ENCODE data around the gene CCNY. TPM values are rescaled to one million over a fixed set of nuclear protein-coding genes. Genes with fewer than 3 reads are reported as not detected.

CCNY gene
- total RNA-seq, 1 experiment from 2014 or later: 51.9 TPM

DNA sequence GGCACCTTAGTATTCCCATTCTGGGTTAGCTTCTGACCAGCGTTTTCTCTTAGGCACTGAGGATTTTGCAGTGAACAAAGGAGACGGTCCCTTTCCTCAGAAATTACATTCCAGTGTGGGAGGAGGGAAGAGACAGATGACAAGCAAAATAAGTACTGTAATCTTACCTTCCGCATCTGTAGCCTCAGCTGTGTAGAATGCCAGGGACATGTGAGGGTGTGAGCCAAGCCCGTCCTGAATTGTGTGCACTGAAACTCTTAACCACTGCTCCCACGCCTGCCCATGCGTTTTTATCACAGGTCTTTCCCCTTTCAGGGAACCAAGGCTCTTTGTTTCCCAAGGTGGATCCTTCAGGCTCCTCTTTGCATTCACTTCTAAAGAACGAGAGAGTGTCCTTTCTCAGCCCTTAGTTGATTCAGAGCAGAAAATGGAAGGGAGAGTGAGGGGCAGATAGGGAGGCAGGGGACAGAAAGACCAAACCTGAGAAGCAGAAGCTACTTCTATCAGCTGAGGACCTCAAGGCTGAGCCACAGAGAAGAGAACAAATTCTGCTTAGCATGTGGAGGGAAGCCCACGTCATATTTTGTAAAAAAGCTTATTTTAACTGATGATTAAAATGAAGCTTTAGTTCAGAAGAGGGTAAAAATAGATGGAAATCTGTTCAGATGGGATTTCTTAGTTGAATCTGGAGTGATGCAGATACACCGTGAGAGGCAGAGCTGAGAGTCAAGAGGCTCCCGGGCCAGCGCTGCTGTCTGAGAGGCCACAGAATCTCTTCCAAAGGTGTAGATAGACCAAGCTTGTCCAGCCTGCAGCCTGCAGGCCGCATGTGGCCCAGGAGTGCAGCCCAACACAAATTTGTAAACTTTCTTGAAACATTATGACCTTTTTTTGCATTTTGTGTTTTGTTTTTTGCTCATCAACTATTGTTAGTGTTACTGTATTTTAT lies 122.5 kb downstream of the CCNY start:
- no peak for DNase-seq (ENCODE audit: low read depth, low spot score)
- H3K4me3 ChIP-seq (ENCODE audit: low read depth in 2 of 2, low read length in 2 of 2): no peak overlapping the region
- ChIA-PET CTCF (no interaction called here), POLR2A (no interaction called here)
- in situ Hi-C loops (cut with HindIII; ENCODE audit: low pct_unique_long_range_greater_than_20kb, low sequenced_read_pairs) (no loop called here), intact Hi-C loops (cut with micrococcal nuclease; ENCODE audit: unreplicated experiment) (no loop called here)
- no peaks in the 10 kb centered on the region for H3K27me3 ChIP-seq (ENCODE audit: control insufficient read depth, insufficient read depth, low read length)
- no peak overlapping the region for H3K27ac ChIP-seq (ENCODE audit: low read length)
- H3K36me3 ChIP-seq (ENCODE audit: control insufficient read depth, insufficient read depth, low read length): no peaks in the 10 kb centered on the region
- TF ChIP-seq, protein P1, sequence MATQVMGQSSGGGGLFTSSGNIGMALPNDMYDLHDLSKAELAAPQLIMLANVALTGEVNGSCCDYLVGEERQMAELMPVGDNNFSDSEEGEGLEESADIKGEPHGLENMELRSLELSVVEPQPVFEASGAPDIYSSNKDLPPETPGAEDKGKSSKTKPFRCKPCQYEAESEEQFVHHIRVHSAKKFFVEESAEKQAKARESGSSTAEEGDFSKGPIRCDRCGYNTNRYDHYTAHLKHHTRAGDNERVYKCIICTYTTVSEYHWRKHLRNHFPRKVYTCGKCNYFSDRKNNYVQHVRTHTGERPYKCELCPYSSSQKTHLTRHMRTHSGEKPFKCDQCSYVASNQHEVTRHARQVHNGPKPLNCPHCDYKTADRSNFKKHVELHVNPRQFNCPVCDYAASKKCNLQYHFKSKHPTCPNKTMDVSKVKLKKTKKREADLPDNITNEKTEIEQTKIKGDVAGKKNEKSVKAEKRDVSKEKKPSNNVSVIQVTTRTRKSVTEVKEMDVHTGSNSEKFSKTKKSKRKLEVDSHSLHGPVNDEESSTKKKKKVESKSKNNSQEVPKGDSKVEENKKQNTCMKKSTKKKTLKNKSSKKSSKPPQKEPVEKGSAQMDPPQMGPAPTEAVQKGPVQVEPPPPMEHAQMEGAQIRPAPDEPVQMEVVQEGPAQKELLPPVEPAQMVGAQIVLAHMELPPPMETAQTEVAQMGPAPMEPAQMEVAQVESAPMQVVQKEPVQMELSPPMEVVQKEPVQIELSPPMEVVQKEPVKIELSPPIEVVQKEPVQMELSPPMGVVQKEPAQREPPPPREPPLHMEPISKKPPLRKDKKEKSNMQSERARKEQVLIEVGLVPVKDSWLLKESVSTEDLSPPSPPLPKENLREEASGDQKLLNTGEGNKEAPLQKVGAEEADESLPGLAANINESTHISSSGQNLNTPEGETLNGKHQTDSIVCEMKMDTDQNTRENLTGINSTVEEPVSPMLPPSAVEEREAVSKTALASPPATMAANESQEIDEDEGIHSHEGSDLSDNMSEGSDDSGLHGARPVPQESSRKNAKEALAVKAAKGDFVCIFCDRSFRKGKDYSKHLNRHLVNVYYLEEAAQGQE (IDR thresholded peaks at IDR 0.05; ENCODE audit: insufficient read depth in 1 of 2, low read depth in 2 of 2, low read length in 1 of 2): no peak
- no peak for TF ChIP-seq SIN3A (IDR thresholded peaks at IDR 0.05; ENCODE audit: borderline replicate concordance, insufficient read depth, low read depth, low read length)
- TF ChIP-seq TCF7L2 (IDR thresholded peaks at IDR 0.05; ENCODE audit: low read depth, low read length): no peak
- TF ChIP-seq, protein P2, sequence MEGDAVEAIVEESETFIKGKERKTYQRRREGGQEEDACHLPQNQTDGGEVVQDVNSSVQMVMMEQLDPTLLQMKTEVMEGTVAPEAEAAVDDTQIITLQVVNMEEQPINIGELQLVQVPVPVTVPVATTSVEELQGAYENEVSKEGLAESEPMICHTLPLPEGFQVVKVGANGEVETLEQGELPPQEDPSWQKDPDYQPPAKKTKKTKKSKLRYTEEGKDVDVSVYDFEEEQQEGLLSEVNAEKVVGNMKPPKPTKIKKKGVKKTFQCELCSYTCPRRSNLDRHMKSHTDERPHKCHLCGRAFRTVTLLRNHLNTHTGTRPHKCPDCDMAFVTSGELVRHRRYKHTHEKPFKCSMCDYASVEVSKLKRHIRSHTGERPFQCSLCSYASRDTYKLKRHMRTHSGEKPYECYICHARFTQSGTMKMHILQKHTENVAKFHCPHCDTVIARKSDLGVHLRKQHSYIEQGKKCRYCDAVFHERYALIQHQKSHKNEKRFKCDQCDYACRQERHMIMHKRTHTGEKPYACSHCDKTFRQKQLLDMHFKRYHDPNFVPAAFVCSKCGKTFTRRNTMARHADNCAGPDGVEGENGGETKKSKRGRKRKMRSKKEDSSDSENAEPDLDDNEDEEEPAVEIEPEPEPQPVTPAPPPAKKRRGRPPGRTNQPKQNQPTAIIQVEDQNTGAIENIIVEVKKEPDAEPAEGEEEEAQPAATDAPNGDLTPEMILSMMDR (IDR thresholded peaks at IDR 0.05): no peak
- no peak for TF ChIP-seq POLR2AphosphoS5 (IDR thresholded peaks at IDR 0.05; ENCODE audit: low read depth, low read length)
- BruUV-seq (replicated peaks): no TSS peak
- H3K9me3 ChIP-seq (ENCODE audit: control insufficient read depth, insufficient read depth, low read depth, low read length): no peaks in the 10 kb centered on the region
- ATAC-seq: no peak
- H3K4me1 ChIP-seq (ENCODE audit: control insufficient read depth, insufficient read depth, low read length): peaks cover 5% of the 10 kb centered on the region

DNA sequence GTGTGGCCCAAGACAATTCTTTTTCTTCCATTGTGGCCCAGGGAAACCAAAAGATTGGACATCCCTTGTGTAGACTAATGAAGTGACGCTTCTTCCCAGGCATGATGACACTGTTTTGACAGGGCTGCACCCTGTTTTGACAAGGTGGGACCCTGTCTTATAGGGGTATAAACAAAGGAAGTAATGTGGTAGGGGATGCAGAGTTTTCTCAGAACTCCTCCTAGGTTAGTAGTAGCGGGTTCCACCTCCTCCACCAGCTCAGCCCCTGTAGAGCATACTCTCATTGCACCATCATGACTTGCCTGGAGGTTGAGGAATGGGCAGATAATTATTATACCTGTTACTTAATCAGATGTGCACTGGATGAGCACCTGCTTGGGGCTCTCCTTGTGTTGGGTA lies 123.1 kb downstream of the CCNY start:
- ChIA-PET POLR2A (no interaction called here), CTCF (no interaction called here)
- in situ Hi-C loops (cut with HindIII; ENCODE audit: low pct_unique_long_range_greater_than_20kb, low sequenced_read_pairs) (no loop called here), intact Hi-C loops (cut with micrococcal nuclease; ENCODE audit: unreplicated experiment) (no loop called here)
- BruUV-seq (replicated peaks): no TSS peak
- no peaks in the 10 kb centered on the region for H3K36me3 ChIP-seq (ENCODE audit: control insufficient read depth, insufficient read depth, low read length)
- no peaks in the 10 kb centered on the region for H3K9me3 ChIP-seq (ENCODE audit: control insufficient read depth, insufficient read depth, low read depth, low read length)
- DNase-seq (ENCODE audit: low read depth, low spot score): no peak
- peaks cover 7% of the 10 kb centered on the region for H3K4me1 ChIP-seq (ENCODE audit: control insufficient read depth, insufficient read depth, low read length)
- H3K4me3 ChIP-seq (ENCODE audit: low read depth in 2 of 2, low read length in 2 of 2): no peak overlapping the region
- H3K27me3 ChIP-seq (ENCODE audit: control insufficient read depth, insufficient read depth, low read length): no peaks in the 10 kb centered on the region
- ATAC-seq: no peak
- no peak for TF ChIP-seq TCF7L2 (IDR thresholded peaks at IDR 0.05; ENCODE audit: low read depth, low read length)
- TF ChIP-seq, protein P1 (IDR thresholded peaks at IDR 0.05; ENCODE audit: insufficient read depth in 1 of 2, low read depth in 2 of 2, low read length in 1 of 2): no peak
- no peak for TF ChIP-seq POLR2AphosphoS5 (IDR thresholded peaks at IDR 0.05; ENCODE audit: low read depth, low read length)
- TF ChIP-seq, protein P2 (IDR thresholded peaks at IDR 0.05): no peak
- no peak for TF ChIP-seq SIN3A (IDR thresholded peaks at IDR 0.05; ENCODE audit: borderline replicate concordance, insufficient read depth, low read depth, low read length)
- H3K27ac ChIP-seq (ENCODE audit: low read length): no peak overlapping the region

All from Panc1 (cell line).